Epithelial cell of proximal tubule (primary cell): ENCODE measurements around the gene RNF214. TPM values are rescaled to one million over a fixed set of nuclear protein-coding genes. Genes with fewer than 3 reads are reported as not detected.
A peak's percentile ranks its signal among the peaks of the same experiment; 100 is the strongest.

Source experiments
- DNase-seq: peaks from one replicate; pipeline ENCODE4 v3.0.0-alpha.2; 2011; ENCODE audit warnings: low read depth
- H3K4me3 ChIP-seq: 2 replicates; pipeline ENCODE4 v1.5.1; 2011; ENCODE audit warnings: low read depth, mild to moderate bottlenecking, low read length
- total RNA-seq: library from RNA; depleted of rRNA; stranded (reverse); fragments of >200 nt; gene quantifications from 2 replicates; pipeline ENCODE4 v1.2.3, GENCODE V29; 2015
- TF ChIP-seq, protein P1 (sequence below): conservative IDR thresholded peaks from 2 replicates; pipeline ENCODE4 v1.5.1; 2012; ENCODE audit warnings: low read depth, mild to moderate bottlenecking, low read length

RNF214 gene
- total RNA-seq, 1 donor from 2014 or later, result 9.7 TPM

DNA sequence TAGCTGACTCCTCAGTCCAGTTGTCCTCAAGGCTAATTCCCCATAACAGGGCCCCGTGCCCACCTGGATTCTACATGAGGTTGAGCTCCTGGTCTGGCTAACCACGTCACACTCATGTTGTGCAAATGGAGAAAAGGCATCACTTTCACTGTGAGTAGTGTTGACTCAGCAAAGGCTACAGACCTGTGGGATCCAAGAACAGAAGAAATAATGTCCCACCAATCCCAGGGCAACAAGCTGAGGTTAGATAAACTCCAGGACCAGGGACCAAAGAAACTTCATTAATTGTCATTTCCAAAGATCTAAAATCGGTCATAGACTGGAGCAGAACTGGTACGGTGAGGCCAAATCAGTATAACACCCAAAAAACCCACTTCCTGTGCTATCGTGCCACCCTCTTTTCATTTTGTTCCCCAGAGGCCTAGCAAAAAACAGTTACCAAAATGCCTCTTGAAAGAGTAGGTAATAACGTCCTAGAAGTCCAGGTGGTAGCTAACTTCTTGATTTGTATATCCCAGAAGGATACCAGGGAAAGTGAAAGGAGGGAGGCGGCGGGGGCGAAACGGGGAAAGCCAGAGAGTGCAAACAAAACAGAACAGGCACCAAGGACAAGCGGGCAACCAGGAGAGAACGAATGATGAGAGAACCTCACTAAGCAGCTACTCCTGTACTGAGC lies 2.0 kb upstream of the RNF214 start:
- TF ChIP-seq, protein P1, sequence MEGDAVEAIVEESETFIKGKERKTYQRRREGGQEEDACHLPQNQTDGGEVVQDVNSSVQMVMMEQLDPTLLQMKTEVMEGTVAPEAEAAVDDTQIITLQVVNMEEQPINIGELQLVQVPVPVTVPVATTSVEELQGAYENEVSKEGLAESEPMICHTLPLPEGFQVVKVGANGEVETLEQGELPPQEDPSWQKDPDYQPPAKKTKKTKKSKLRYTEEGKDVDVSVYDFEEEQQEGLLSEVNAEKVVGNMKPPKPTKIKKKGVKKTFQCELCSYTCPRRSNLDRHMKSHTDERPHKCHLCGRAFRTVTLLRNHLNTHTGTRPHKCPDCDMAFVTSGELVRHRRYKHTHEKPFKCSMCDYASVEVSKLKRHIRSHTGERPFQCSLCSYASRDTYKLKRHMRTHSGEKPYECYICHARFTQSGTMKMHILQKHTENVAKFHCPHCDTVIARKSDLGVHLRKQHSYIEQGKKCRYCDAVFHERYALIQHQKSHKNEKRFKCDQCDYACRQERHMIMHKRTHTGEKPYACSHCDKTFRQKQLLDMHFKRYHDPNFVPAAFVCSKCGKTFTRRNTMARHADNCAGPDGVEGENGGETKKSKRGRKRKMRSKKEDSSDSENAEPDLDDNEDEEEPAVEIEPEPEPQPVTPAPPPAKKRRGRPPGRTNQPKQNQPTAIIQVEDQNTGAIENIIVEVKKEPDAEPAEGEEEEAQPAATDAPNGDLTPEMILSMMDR, result no peak
- peak overlapping the region; percentile 82 for H3K4me3 ChIP-seq
- no peak for DNase-seq

DNA sequence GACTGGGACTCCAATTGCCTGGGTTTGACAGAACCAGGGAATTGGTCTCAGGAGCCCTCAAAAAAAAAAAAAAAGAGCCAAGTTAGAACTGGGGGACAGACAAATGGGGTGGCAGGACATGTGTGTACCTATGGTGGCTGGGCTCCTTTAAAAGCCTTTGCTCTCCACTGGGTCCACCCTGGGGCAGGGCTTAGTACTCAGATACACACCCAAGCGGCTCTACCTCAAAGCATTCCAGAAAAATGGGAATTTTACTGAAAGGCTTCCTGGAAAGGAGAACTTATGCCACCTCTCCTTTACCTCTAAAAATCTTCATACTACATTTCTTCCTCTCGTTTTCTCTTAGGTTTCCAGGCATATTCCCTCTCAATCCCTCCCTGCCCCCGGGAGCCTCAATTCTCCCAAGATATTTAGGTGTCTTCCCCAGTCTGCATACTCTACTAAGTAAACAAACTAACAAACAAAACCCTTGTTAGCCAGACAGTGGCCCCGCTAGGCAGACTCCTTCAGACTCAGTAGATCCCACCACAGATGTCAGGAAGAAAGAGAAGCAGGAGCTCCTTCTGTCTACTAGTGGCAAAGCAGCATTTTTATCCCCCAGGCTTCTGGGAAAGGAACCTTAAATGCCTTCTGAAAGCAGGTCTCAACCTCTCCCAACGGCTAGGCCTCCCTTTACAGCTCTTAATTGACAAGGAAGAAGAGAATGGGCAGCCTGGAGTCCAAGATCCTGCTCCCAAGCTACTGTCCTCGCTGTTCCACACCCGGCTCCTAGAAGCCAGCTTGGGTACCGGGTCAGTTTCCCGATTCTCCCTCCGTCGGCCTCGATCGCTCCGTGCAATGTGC lies 1.3 kb upstream of the RNF214 start:
- peak overlapping the region; percentile 82 for H3K4me3 ChIP-seq
- TF ChIP-seq, protein P1, result no peak
- DNase-seq, result no peak

DNA sequence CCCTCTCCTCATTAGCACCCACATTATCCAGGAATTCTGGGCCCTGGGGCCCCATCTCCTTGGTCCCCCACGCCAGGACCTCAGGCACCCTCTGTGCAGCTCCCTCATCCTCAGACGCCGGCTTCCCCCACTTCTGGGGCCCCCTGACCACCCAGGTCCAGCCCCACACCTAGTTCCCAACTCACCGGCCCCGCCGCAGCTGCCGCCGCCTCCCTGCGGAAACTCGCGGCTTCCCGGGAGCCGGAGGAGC lies 704 bp upstream of the RNF214 start, which contains the start of gene PCSK7:
Gene PCSK7 (minus strand): TSS at position 232 of the 250 bp plus-strand sequence. CDS start 2,229 bp downstream, outside the sequence.
- peak within 1 kb of the TSS; percentile 82 for H3K4me3 ChIP-seq
- DNase-seq, result no peak
- TF ChIP-seq, protein P1, result no peak

DNA sequence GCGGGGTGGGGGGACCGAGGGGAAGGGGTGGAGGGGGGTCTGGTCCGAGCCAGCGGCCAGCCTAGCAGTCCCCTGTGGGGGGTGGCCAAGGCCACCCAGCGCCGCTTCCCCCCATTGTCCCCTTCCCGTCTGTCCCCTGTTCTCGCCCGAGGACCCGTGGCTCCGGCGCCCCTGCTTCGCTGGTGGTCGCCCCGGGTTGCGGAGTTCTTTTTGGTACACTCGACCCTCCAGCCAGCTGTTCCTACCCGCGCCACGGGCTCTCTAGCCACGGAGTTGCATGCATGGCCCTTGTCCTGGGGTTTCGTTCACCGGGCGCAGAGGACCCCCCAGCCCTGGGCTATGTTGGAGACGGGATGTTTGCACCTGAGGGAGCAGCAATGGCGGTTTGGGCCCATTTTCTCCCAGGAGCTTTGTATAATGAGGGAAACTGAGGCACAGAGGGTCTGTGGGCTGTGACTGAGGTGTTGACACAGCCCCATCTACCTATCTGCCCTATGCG lies 489 bp downstream of the RNF214 start:
- H3K4me3 ChIP-seq, result peak overlapping the region; percentile 82
- TF ChIP-seq, protein P1, result no peak
- DNase-seq, result no peak

DNA sequence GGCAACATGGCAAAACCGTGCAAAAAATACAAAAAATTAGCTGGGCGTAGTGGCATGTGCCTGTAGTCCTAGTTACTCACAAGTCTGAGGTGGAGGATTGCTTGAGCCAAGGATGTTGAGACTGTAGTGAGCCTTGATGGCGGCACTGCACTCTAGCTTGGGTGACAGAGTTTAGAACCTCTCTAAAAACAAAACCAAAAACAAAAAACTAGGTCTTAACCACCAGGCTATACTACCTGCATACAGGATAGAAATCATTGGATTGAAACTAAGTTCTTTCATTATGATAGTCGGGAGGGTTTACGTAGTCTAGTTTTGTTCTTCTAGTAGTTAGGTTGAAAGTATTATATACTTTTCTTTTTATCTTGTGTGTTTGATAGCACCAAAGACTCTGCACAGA lies 5.8 kb downstream of the RNF214 start:
- TF ChIP-seq, protein P1, result no peak

DNA sequence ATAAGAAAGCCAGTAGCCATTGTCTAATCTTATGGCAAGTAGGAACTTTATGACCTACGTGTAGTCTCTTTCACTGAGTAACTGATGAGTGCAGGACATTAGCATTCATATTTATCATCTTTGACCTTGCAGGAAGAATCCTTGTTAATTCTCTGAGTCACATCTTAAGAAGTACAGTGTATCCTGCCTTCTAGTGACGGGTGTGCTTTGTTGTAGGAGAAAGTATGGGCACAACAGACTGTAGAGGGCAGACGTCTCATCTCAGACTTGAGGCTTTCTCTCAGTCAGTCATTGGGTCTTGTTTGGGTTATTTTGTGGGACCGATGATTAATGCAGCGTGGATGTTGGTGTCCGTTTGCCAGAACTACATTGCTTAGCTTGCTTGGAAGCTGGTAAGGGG lies 6.8 kb downstream of the RNF214 start:
- no peak for DNase-seq
- no peak overlapping the region for H3K4me3 ChIP-seq
- TF ChIP-seq, protein P1, result no peak

More for the DNA sequence above, 5.8 kb downstream of the RNF214 start:
- no peak overlapping the region for H3K4me3 ChIP-seq
- DNase-seq, result no peak
